Psoas muscle (tissue), 8 donors: Measurements from ENCODE around the gene RPL22. TPM values are rescaled to one million over a fixed set of nuclear protein-coding genes. Genes with fewer than 3 reads are reported as not detected.

Experiments
- ATAC-seq, 4 donors: fragments of 200-7000 bp; cut with Tn5 transposase; one replicate each; pipeline ENCODE4 v1.9.1; 2020; ENCODE audit warnings: moderate library complexity in 3 of 4, mild to moderate bottlenecking in 2 of 4
- DNase-seq, 2 donors: peaks; one replicate each; pipeline ENCODE4 v3.0.0-alpha.2; 2020
- H3K27ac ChIP-seq: fragments of 200-600 bp; one replicate; pipeline ENCODE4 v1.8.0; 2022
- H3K27me3 ChIP-seq, 3 donors: fragments of 200-600 bp in 1 of 3; one replicate each; pipeline versions ENCODE4 v1.6.1 to v1.8.0; 2013 to 2022; ENCODE audit warnings: low read length in 2 of 3, mild to moderate bottlenecking in 2 of 3, moderate library complexity in 1 of 3; ENCODE audit not compliant: insufficient read depth in 3 of 3
- H3K36me3 ChIP-seq, 2 donors: fragments of 200-600 bp in 1 of 2; one replicate each; pipeline versions ENCODE4 v1.6.1 to v1.8.0; 2013 to 2022; ENCODE audit warnings: low read depth in 1 of 2, mild to moderate bottlenecking in 1 of 2, moderate library complexity in 1 of 2; ENCODE audit not compliant: insufficient read depth in 1 of 2
- H3K4me1 ChIP-seq: fragments of 200-600 bp; one replicate; pipeline ENCODE4 v1.8.0; 2022
- H3K4me3 ChIP-seq: fragments of 200-600 bp; one replicate; pipeline ENCODE4 v1.8.0; 2022; ENCODE audit warnings: mild to moderate bottlenecking
- H3K9me3 ChIP-seq: fragments of 200-600 bp; one replicate; pipeline ENCODE4 v1.8.0; 2022
- CTCF ChIP-seq: fragments of 200-600 bp; IDR thresholded peaks from one replicate; pipeline ENCODE4 v1.8.0; 2022; ENCODE audit warnings: antibody characterized with exemption
- WGBS, 3 donors: extraction: QIAGEN DNeasy Blood & Tissue Kit; methylation state at CpG; one replicate each; pipeline versions ENCODE4 v1.1.6 to v1.1.7; 2013; 5-methylcytosine and 5-hydroxymethylcytosine counted together
- intact Hi-C, 2 donors: fragments of 100-400 bp; cut with DNase I; formaldehyde crosslinking; loops; one replicate each; pipeline versions ENCODE4 v1.11.0 to v1.14.2; 2022
- polyA plus RNA-seq, 3 donors: library from polyadenylated mRNA; stranded (reverse); fragments of 200-250 nt; gene quantifications; one replicate each; pipeline ENCODE4 v1.2.3, GENCODE V29; 2013
- total RNA-seq, 4 donors: library from RNA; stranded (reverse); fragmentation: NEBNext Ultra II Directional in 2 of 4; extraction: Animal tissue kit (Norgen Biotek cat#: 25700) in 2 of 4; gene quantifications; one replicate each; pipeline versions ENCODE4 v1.2.1 to v1.2.4, GENCODE V29; 2021 to 2023
- donor health status: healthy with polysubstance abuse.
- donor health status: DM: no; HTN: no; CAD: no; lungs with moderate emphysema.
- donor health status: Bipolar disorder and iron deficiency.
- donor health status: healthy.
- donor health status: DM: yes; HTN: yes; CAD: no.
- donor health status: DM: no; HTN: no; CAD: no.
- donor health status: DM: no; HTN: no; CAD: no.
- donor health status: DM: yes; HTN: yes; CAD: no.

RPL22 gene
- total and polyA plus RNA-seq, 7 donors = 285 to 417 (median 313) TPM

GRCh38 chr1:6198646-6199297 lies 623 bp downstream of the RPL22 start:
- H3K27ac ChIP-seq = peak overlapping the region; percentile 78
- no peaks in the 10 kb centered on the region for H3K9me3 ChIP-seq
- ATAC-seq (peak; percentile 9 to 33 (median 28)), DNase-seq (no peak)
- intact Hi-C loops = no loop called here
- no peak for TF ChIP-seq CTCF
- peak overlapping the region; percentile 83 for H3K4me3 ChIP-seq
- peaks cover 11% of the 10 kb centered on the region for H3K4me1 ChIP-seq
- WGBS, 3 donors = 0 to 2% (median 1%) methylated on average over 31 of the region's 31 CpGs
- H3K36me3 ChIP-seq = peaks cover 6 to 39% of the 10 kb centered on the region in 2 donors
- no peaks in the 10 kb centered on the region for H3K27me3 ChIP-seq

- no peak for TF ChIP-seq CTCF
- peak overlapping the region; percentile 83 for H3K4me3 ChIP-seq
- 57 to 61% (median 57%) methylated on average over 6 of the region's 6 CpGs for WGBS, 3 donors
- intact Hi-C loops = no loop called here
- H3K27ac ChIP-seq = no peak overlapping the region
- H3K4me1 ChIP-seq = peaks cover 11% of the 10 kb centered on the region
- H3K27me3 ChIP-seq = no peaks in the 10 kb centered on the region
- peaks cover 6 to 48% of the 10 kb centered on the region in 2 donors for H3K36me3 ChIP-seq
- no peaks in the 10 kb centered on the region for H3K9me3 ChIP-seq
- ATAC-seq (no peak), DNase-seq (no peak)
Observed at GRCh38 chr1:6197746-6198427, 1.5 kb downstream of the RPL22 start.

GRCh38 chr1:6191968-6192367 lies 7.4 kb downstream of the RPL22 start:
- no peaks in the 10 kb centered on the region for H3K27me3 ChIP-seq
- no peak for ATAC-seq
- WGBS, 3 donors = 90 to 100% (median 100%) methylated on average over 1 of the region's 1 CpG
- intact Hi-C loops = no loop called here
- H3K4me1 ChIP-seq = no peaks in the 10 kb centered on the region
- H3K9me3 ChIP-seq = no peaks in the 10 kb centered on the region
- peaks cover 24 to 98% of the 10 kb centered on the region in 2 donors for H3K36me3 ChIP-seq
- no peak for TF ChIP-seq CTCF
- H3K4me3 ChIP-seq = no peak overlapping the region
- H3K27ac ChIP-seq = no peak overlapping the region
- DNase-seq = no peak

- TF ChIP-seq CTCF = no peak
- WGBS, 3 donors = 80 to 89% (median 82%) methylated on average over 8 of the region's 8 CpGs
- H3K4me3 ChIP-seq = no peak overlapping the region
- DNase-seq (peak in 1 of 2 donors; percentile 0), ATAC-seq (no peak)
- H3K9me3 ChIP-seq = no peaks in the 10 kb centered on the region
- H3K4me1 ChIP-seq = no peaks in the 10 kb centered on the region
- intact Hi-C loops = no loop called here
- H3K36me3 ChIP-seq = peaks cover 18 to 85% of the 10 kb centered on the region in 2 donors
- no peaks in the 10 kb centered on the region for H3K27me3 ChIP-seq
- H3K27ac ChIP-seq = no peak overlapping the region
Observed at GRCh38 chr1:6188466-6188865, 10.9 kb downstream of the RPL22 start.
